SKM-1 treated with dmso at 0.1 percent for 144 hours (cell line): Measurements from ENCODE around the gene NBPF1.
"Not testable (repeated sequence)": the region's sequence is repeated elsewhere in the genome, so short reads cannot be mapped to it uniquely, and the experiment has no call there.

ENCODE experiments used
- DNase-seq: peaks from one replicate; lab custom pipeline; 2025; ENCODE audit not compliant: unreplicated experiment; lab: John Stamatoyannopoulos, UW

NBPF1 gene

GRCh38 chr1:16642025-16642966, 28.9 kb upstream of the NBPF1 start:
- DNase-seq, result not testable (repeated sequence)

DNA sequence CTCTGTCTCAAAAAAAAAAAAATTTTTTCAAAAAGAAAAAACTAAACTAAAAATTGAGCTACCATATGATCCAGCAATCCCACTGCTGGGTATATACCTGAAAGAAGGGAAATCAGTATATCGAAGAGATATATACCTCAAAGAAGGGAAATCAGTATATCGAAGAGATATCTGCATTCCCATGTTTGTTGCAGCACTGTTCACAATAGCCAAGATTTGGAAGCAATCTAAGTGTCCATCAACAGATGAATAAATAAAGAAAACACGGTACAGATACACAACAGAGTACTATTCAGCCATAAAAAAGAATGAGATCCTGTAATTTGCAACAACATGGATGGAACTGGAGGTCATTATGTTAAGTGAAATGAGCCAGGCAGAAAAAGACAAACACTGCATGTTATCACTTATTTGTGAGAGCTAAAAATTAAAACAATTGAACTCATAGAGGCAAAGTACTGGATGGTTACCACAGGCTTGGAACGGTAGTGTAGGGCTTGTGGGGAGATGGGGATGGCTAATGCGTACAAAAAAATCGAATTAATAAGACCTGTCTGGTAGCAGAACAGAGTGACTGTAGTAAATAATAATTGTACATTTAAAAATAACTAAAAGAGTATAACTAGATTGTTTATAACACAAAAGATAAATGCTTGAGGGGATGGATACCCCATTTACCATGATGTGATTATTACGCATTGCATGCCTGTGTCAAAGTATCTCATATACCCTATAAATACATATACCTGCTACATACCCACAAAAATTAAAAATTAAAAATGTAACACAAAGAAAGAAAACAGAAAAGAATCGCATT, 28.0 kb upstream of the NBPF1 start:
- DNase-seq, result not testable (repeated sequence)

GRCh38 chr1:16639091-16640031, 26.0 kb upstream of the NBPF1 start:
- not testable (repeated sequence) for DNase-seq

DNA sequence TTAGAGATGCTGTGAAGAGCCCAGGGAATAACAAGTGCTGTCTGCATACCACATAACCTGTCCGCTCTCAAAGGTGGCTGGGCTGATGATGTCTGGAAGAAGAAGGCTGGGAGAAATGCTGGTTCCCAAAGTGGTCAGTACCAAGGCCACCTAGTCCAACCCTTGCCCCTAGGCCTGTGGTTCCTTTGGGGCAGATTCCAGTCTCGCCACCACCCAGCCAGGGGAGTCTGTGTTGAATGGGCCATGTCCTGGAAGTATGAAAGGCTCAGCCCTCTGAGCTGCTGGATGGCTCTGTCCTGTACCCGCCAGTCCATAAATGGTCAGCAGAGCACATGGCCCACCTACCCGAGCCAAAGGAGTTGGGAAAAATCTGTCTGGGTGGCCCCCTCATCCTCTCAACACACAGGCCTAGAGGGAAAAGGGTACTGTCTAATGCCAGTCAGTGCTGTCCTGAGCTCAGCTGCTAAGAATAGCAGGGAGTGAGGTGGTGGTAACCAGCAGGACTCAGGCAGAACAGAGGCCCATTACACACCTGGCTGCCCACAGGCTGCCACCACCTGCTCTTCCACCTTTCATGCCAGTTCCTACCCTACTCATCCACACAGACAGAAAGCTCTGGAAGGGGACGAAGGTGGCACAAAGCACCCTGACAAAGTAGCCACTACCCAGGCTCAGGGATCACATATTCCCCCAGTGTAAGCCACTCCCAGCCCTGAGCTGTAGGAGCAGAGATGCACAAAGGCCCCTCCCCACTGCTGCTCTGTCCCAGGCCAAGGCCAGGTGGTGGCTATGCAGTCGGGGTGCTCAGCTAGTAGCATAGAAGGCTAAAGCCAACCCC, 24.8 kb upstream of the NBPF1 start:
- DNase-seq, result not testable (repeated sequence)

- not testable (repeated sequence) for DNase-seq
Observed at GRCh38 chr1:16636551-16637195, 23.3 kb upstream of the NBPF1 start.

DNA sequence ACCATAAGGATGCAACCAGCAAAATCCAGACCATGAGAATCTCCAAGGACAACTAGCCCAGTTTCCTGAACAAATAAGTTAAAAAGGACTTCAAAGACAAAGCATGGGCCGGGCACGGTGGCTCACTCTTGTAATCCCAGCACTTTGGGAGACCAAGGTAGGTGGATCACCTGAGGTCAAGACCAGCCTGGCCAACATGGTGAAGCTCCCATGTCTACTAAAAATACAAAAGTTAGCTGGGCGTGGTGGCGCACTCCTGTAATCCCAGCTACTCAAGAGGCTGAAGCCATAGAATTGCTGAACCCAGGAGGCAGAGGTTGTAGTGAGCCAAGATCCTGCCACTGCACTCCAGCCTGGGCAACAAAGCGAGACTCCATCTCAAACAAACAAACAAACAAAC, 22.6 kb upstream of the NBPF1 start:
- DNase-seq, result not testable (repeated sequence)

DNA sequence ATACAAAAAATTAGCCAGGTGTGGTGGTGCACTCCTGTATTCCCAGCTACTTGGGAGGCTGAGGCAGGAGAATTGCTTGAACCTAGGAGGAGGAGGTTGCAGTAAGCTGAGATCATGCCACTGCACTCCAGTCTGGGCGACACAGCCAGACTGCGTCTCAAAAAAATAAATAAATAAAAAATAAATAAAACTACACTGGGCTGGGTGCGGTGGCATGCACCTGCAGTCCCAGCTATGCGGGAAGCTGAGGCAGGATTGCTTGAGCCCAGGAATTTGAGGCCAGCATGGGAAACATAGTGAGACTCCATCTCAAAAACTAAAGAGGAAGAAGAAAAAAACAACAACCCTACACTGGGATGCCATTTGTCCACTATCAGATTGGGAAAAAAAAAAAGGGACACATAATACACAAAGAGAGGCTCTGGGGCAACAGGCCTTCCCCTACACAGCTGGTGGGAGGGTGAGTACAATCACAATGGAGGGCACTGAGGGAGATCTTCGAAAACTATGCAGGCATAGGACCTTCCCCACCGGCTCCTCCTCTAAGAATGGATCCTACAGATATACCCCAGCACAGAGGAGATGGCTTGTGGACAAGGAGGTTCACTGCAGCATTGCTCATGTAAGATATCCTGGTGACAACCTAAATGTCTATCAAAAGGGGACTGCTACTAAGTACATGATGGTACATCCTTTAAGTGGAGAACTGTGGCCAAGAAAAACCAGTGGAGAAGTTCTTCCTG, 20.3 kb upstream of the NBPF1 start:
- DNase-seq, result not testable (repeated sequence)

DNA sequence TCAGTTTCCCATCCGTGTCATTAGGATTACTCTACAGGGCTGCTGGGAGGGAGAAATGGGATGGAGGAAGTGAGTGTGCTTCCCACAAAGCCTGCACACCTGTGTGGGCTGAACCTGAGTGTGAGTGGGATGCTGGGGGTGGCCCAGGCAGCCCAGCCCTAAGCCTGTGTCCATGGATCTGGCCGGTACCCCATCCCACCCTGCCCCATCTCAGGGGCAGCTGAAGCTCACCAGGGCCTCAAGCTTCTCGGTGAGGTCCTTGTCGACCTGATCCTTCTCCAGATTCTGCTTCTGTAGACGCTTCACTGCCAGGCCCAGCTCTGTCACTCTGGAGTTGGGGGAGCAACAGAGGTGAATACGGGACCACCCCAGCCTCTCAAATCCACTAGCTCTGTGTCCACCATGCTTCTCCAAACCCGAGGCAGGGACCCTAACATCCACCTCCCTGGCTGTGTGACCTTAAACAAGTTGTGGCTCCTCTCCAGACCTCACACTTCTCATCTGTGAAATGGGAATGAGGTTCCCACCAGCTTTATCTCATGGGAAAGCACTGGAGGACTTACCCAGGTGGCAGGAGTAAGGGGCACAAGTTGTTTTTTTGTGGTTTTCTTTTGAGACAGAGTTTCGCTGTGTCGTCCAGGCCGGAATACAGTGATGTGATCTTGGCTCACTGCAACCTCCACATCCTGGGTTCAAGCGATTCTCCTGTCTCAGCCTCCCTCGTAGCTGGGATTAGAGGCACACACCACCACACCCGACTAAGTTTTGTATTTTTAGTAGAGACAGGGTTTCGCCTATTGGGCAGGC, 18.9 kb upstream of the NBPF1 start:
- DNase-seq, result not testable (repeated sequence)

- no peak for DNase-seq
Observed at GRCh38 chr1:16631248-16632043, 18.1 kb upstream of the NBPF1 start.

- no peak for DNase-seq
Observed at GRCh38 chr1:16630661-16631247, 17.4 kb upstream of the NBPF1 start.

GRCh38 chr1:16629916-16630530, 16.7 kb upstream of the NBPF1 start:
- DNase-seq, result not testable (repeated sequence)

GRCh38 chr1:16628361-16629111, 15.2 kb upstream of the NBPF1 start:
- no peak for DNase-seq

DNA sequence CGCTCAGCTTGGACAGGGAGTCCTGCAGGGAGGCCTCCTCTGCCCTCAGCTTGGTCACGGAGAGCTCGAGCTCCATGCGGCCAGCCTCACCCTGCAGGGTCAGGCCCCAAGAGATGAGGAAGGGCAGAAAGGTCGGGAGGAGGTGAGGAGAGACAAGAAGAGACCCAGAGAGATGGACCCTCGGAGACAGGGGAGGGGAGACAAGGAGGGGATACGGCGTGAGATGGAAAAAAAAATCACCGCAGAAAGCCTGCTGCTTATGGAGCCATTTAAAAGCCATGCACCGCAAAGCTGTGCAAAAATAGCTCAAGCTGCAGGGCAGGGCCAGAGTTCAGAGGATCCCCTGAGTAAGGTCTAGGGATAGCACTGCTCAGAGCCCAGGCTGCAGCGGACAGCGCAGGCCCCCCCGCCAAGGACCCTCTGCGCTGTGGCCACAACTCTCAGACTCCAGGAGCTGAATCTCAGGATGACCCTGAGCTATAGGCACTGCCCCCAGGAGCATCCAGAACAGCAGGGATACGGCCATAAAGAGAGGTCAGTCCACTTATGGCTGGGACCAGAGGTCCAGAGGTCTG, 13.1 kb upstream of the NBPF1 start:
- not testable (repeated sequence) for DNase-seq

GRCh38 chr1:16625497-16626408, 12.4 kb upstream of the NBPF1 start:
- no peak for DNase-seq
